H9 (cell line): ENCODE results near the gene ATG2B. TPM values are rescaled to one million over a fixed set of nuclear protein-coding genes. Genes with fewer than 3 reads are reported as not detected.

ENCODE experiments used
- DNase-seq: peaks from one replicate; pipeline ENCODE4 v3.0.0-alpha.2; 2017
- H2AFZ ChIP-seq: one replicate; pipeline ENCODE4 v1.6.1; 2013; ENCODE audit warnings: mild to moderate bottlenecking, low read length, control low read depth, moderate library complexity
- H2AK5ac ChIP-seq: 2 replicates; pipeline ENCODE4 v1.6.1; 2013; ENCODE audit warnings: low read length, control low read depth, mixed read lengths; ENCODE audit not compliant: insufficient read length
- H2BK120ac ChIP-seq: one replicate; pipeline ENCODE4 v1.6.1; 2013; ENCODE audit warnings: low read depth, mild to moderate bottlenecking, low read length, control low read depth, inconsistent platforms; ENCODE audit not compliant: poor library complexity, severe bottlenecking
- H2BK12ac ChIP-seq: 2 replicates; pipeline ENCODE4 v1.6.1; 2013; ENCODE audit warnings: low read length, control low read depth, mixed read lengths, low read depth; ENCODE audit not compliant: insufficient read length
- H2BK15ac ChIP-seq: 2 replicates; pipeline ENCODE4 v1.6.1; 2013; ENCODE audit warnings: low read depth, low read length, control low read depth
- H2BK20ac ChIP-seq: one replicate; pipeline ENCODE4 v1.6.1; 2013; ENCODE audit warnings: low read depth, mild to moderate bottlenecking, low read length, control low read depth, inconsistent platforms; ENCODE audit not compliant: poor library complexity, severe bottlenecking
- H2BK5ac ChIP-seq: 2 replicates; pipeline ENCODE4 v1.6.1; 2013; ENCODE audit warnings: low read length, control low read depth, mixed read lengths; ENCODE audit not compliant: insufficient read length
- H3K14ac ChIP-seq: 2 replicates; pipeline ENCODE4 v1.6.1; 2013; ENCODE audit warnings: low read length, control low read depth; ENCODE audit not compliant: insufficient read depth
- H3K18ac ChIP-seq: 2 replicates; pipeline ENCODE4 v1.6.1; 2013; ENCODE audit warnings: low read depth, mild to moderate bottlenecking, mixed read lengths, low read length, control low read depth; ENCODE audit not compliant: insufficient read length
- H3K23ac ChIP-seq: 2 replicates; pipeline ENCODE4 v1.6.1; 2013; ENCODE audit warnings: low read length, control low read depth, mixed read lengths, low read depth; ENCODE audit not compliant: insufficient read length
- H3K23me2 ChIP-seq: 2 replicates; pipeline ENCODE4 v1.6.1; 2013; ENCODE audit warnings: low read depth, mild to moderate bottlenecking, mixed read lengths, low read length, control low read depth; ENCODE audit not compliant: insufficient read length, poor library complexity, severe bottlenecking
- H3K27ac ChIP-seq: 2 replicates; pipeline ENCODE4 v1.5.1; 2013; ENCODE audit warnings: low read length, control low read depth, mixed read lengths, low read depth; ENCODE audit not compliant: insufficient read length
- H3K27me3 ChIP-seq: 2 replicates; pipeline ENCODE4 v1.6.1; 2013; ENCODE audit warnings: low read length, control low read depth, inconsistent platforms; ENCODE audit not compliant: insufficient read depth
- H3K4ac ChIP-seq: 2 replicates; pipeline ENCODE4 v1.6.1; 2013; ENCODE audit warnings: low read depth, mild to moderate bottlenecking, control low read depth, inconsistent platforms, low read length, moderate library complexity
- H3K4me1 ChIP-seq: 2 replicates; pipeline ENCODE4 v1.6.1; 2013; ENCODE audit warnings: low read length, control low read depth, inconsistent platforms; ENCODE audit not compliant: insufficient read depth
- H3K4me2 ChIP-seq: 2 replicates; pipeline ENCODE4 v1.6.1; 2013; ENCODE audit warnings: low read length, control low read depth, mixed read lengths; ENCODE audit not compliant: insufficient read length, insufficient read depth
- H3K56ac ChIP-seq: 2 replicates; pipeline ENCODE4 v1.6.1; 2013; ENCODE audit warnings: low read depth, mild to moderate bottlenecking, mixed read lengths, low read length, control low read depth; ENCODE audit not compliant: insufficient read length
- H3K79me1 ChIP-seq: 2 replicates; pipeline ENCODE4 v1.6.1; 2013; ENCODE audit warnings: low read depth, mild to moderate bottlenecking, moderate library complexity, low read length, control low read depth, inconsistent platforms; ENCODE audit not compliant: insufficient read depth, poor library complexity, severe bottlenecking
- H3K79me2 ChIP-seq: 2 replicates; pipeline ENCODE4 v1.6.1; 2013; ENCODE audit warnings: low read length, control low read depth, inconsistent platforms; ENCODE audit not compliant: insufficient read depth
- H3K9ac ChIP-seq: 2 replicates; pipeline ENCODE4 v1.6.1; 2013; ENCODE audit warnings: low read length, control low read depth, mixed read lengths; ENCODE audit not compliant: insufficient read length; ENCODE audit errors: extremely low read depth
- H3K9me3 ChIP-seq: one replicate; pipeline ENCODE4 v1.6.1; 2013; ENCODE audit warnings: low read depth, low read length, inconsistent platforms; ENCODE audit not compliant: control insufficient read depth
- H3T11ph ChIP-seq: one replicate; pipeline ENCODE4 v1.6.1; 2013; ENCODE audit warnings: mild to moderate bottlenecking, low read length, control low read depth, inconsistent platforms
- H4K20me1 ChIP-seq: one replicate; pipeline ENCODE4 v1.6.1; 2013; ENCODE audit not compliant: control insufficient read depth, insufficient read length, insufficient read depth
- H4K5ac ChIP-seq: 2 replicates; pipeline ENCODE4 v1.6.1; 2013; ENCODE audit warnings: low read depth, mild to moderate bottlenecking, mixed read lengths, low read length, control low read depth; ENCODE audit not compliant: insufficient read length
- H4K8ac ChIP-seq: replicated peaks from 2 replicates; pipeline ENCODE4 v1.6.1; 2013; ENCODE audit warnings: low read length, control low read depth, mixed read lengths, low read depth; ENCODE audit not compliant: insufficient read length
- H4K91ac ChIP-seq: 2 replicates; pipeline ENCODE4 v1.6.1; 2013; ENCODE audit warnings: low read depth, mild to moderate bottlenecking, moderate library complexity, mixed read lengths, low read length, control low read depth; ENCODE audit not compliant: insufficient read length
- H3K27ac Mint-ChIP-seq, 3 experiments: 2 replicates in 2 of 3; 3 replicates in 1 of 3; pipeline ENCODE4 v1.8.0; 2020 to 2021; ENCODE audit warnings: mixed read lengths in 3 of 3, mild to moderate bottlenecking in 1 of 3, moderate library complexity in 1 of 3
- H3K27me3 Mint-ChIP-seq: 2 replicates; pipeline ENCODE4 v1.8.0; 2021; ENCODE audit warnings: low read depth, mild to moderate bottlenecking, moderate library complexity, mixed read lengths
- H3K36me3 Mint-ChIP-seq, 3 experiments: 2 replicates in 2 of 3; 3 replicates in 1 of 3; pipeline ENCODE4 v1.8.0; 2020 to 2021; ENCODE audit warnings: low read depth in 3 of 3, mixed read lengths in 3 of 3; ENCODE audit not compliant: insufficient read depth in 1 of 3
- H3K4me1 Mint-ChIP-seq, 2 experiments: 2 replicates each; pipeline ENCODE4 v1.8.0; 2020; ENCODE audit warnings: mixed read lengths in 2 of 2
- H3K4me3 Mint-ChIP-seq, 2 experiments: 2 replicates in 1 of 2; 3 replicates in 1 of 2; pipeline ENCODE4 v1.8.0; 2020 to 2021; ENCODE audit warnings: mild to moderate bottlenecking in 2 of 2, mixed read lengths in 2 of 2, moderate library complexity in 1 of 2
- H3K9me3 Mint-ChIP-seq, 2 experiments: 2 replicates in 1 of 2; 3 replicates in 1 of 2; pipeline ENCODE4 v1.8.0; 2020; ENCODE audit warnings: mild to moderate bottlenecking in 2 of 2, mixed read lengths in 2 of 2, moderate library complexity in 1 of 2
- CTCF ChIP-seq: fragments of 200-600 bp; sonication (generic); conservative IDR thresholded peaks from 3 replicates; pipeline ENCODE4 v1.8.0; 2021; ENCODE audit warnings: antibody characterized with exemption, mild to moderate bottlenecking
- WGBS: extraction: QIAGEN DNeasy Blood & Tissue Kit; methylation state at CpG from one replicate; pipeline ENCODE4 v1.1.7; 2013; ENCODE audit warnings: missing lambda C conversion rate, low lambda C conversion rate, mixed read lengths; ENCODE audit not compliant: insufficient read length; ENCODE audit errors: extremely low coverage; 5-methylcytosine and 5-hydroxymethylcytosine counted together
- total RNA-seq: library from RNA; stranded (reverse); gene quantifications from 2 replicates; pipeline ENCODE4 v1.2.1, GENCODE V29; 2021

ATG2B gene
- total RNA-seq, 1 experiment from 2014 or later, result 12.6 TPM

GRCh38 chr14:96398432-96398831, 35.3 kb upstream of the ATG2B start:
- no peaks in the 10 kb centered on the region for H3K27me3 ChIP-seq
- no peak overlapping the region for H2BK120ac ChIP-seq
- no peak overlapping the region for H3K4ac ChIP-seq
- no peak overlapping the region for H3K23ac ChIP-seq
- H3K79me2 ChIP-seq, result no peaks in the 10 kb centered on the region
- H3K18ac ChIP-seq, result no peak overlapping the region
- H3K9me3 ChIP-seq, result no peaks in the 10 kb centered on the region
- peaks cover 2% of the 10 kb centered on the region for H3K27me3 Mint-ChIP-seq
- H4K20me1 ChIP-seq, result no peaks in the 10 kb centered on the region
- H3K36me3 Mint-ChIP-seq, result no peaks in the 10 kb centered on the region
- no peak for TF ChIP-seq CTCF
- no peaks in the 10 kb centered on the region for H3K23me2 ChIP-seq
- no peak overlapping the region for H2AFZ ChIP-seq
- H3K27ac Mint-ChIP-seq, result no peak overlapping the region
- no peaks in the 10 kb centered on the region for H3K4me1 ChIP-seq
- H4K91ac ChIP-seq, result no peak overlapping the region
- H2BK12ac ChIP-seq, result no peak overlapping the region
- H4K5ac ChIP-seq, result no peak overlapping the region
- H3K14ac ChIP-seq, result no peak overlapping the region
- no peak overlapping the region for H3K9ac ChIP-seq
- H3K56ac ChIP-seq, result no peak overlapping the region
- H3T11ph ChIP-seq, result no peak overlapping the region
- no peak overlapping the region for H4K8ac ChIP-seq
- no peak overlapping the region for H3K4me2 ChIP-seq
- no peaks in the 10 kb centered on the region for H3K9me3 Mint-ChIP-seq
- no CpG with 5 or more reads among the region's 8 CpGs for WGBS
- no peak overlapping the region for H2BK5ac ChIP-seq
- no peaks in the 10 kb centered on the region for H3K79me1 ChIP-seq
- H2BK15ac ChIP-seq, result no peak overlapping the region
- H2AK5ac ChIP-seq, result no peak overlapping the region
- no peak overlapping the region for H2BK20ac ChIP-seq
- H3K4me3 Mint-ChIP-seq, result no peak overlapping the region
- H3K27ac ChIP-seq, result no peak overlapping the region
- DNase-seq, result no peak
- H3K4me1 Mint-ChIP-seq, result peaks cover 5 to 7% of the 10 kb centered on the region in 2 experiments
